CD4-positive, alpha-beta T cell treated with Interferon alpha-2 for 1 hour (primary cell): ENCODE results near the gene STAT2.
"Not testable (repeated sequence)": the region's sequence is repeated elsewhere in the genome, so short reads cannot be mapped to it uniquely, and the experiment has no call there.

Source experiments
- DNase-seq, 2 donors: peaks; one replicate each; pipeline ENCODE4 v3.0.0-alpha.2; 2020 to 2022

Gene STAT2

DNA sequence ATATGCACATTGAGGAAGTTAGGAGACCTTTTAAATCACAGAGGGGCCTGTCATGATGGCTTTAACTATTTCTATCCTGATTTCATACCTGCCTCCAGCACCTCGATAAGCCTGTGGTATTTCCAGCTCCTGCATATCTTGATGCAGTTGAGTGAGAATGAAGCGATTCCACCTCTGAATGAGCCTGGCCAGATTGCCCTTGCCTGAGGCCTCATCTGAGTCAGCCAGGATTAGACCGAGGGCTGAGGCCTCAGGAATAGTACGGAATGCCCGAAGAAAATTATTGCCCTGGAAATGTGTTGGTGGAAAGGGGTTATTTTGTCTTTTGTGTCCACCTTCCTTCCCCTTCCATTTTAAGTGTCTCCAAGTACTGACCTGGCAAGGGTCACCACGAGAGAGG lies 35.7 kb downstream of the STAT2 start:
- DNase-seq = no peak

- DNase-seq = not testable (repeated sequence)
Observed at GRCh38 chr12:56321610-56322009, 38.3 kb downstream of the STAT2 start.

GRCh38 chr12:56321027-56321426 lies 38.9 kb downstream of the STAT2 start:
- DNase-seq = peak in 1 of 2 donors; percentile 56

- no peak for DNase-seq
Observed at GRCh38 chr12:56317675-56318074, 42.2 kb downstream of the STAT2 start.

DNA sequence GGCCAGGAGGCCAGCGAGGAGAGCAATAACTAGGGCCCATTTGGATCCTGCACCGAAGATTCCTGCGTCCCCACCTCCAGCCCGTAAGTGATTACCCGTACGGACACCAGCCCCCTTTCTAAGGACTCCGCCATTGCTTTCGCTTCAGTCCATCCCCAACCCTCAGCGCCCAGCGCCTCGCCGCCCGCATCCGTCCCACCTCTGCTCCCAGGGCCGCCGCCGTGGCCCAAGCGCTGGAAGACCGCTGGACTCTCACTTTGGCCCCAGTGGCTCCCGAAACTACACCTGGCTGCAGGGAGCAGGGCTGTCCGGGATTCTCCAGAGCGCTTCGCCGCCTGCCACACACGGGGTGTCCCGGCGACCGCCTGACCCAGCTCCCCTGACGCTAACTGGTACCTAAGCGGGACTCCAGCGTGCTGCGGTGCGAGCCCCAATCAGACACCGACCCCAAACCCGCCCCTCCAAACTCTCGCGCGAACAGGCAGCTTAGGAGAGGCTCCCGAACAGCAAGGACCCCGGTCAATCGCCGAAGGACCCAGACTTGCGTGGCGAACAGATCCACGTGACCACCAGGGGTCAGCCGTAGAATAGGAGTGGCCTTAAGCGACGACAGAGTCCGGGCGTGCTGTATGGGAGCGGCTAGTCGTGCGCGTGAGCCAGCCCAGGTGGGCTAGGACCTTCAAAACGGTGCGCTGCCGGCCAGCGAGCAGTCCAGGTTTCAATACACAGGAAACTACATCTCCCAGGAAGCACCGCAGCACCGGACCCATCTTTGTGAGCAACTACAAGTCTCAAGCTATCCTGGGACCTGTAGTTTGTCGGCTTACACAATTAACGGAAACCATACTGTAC lies 44.1 kb downstream of the STAT2 start, which contains the start of gene CNPY2:
TSS of gene CNPY2 (minus strand) at position 367 of the 852 bp plus-strand sequence. CDS start 771 bp downstream, outside the sequence.
- DNase-seq = peak; percentile 96

- peak in 1 of 2 donors; percentile 18 for DNase-seq
Observed at GRCh38 chr12:56315249-56315621, 44.7 kb downstream of the STAT2 start.

DNA sequence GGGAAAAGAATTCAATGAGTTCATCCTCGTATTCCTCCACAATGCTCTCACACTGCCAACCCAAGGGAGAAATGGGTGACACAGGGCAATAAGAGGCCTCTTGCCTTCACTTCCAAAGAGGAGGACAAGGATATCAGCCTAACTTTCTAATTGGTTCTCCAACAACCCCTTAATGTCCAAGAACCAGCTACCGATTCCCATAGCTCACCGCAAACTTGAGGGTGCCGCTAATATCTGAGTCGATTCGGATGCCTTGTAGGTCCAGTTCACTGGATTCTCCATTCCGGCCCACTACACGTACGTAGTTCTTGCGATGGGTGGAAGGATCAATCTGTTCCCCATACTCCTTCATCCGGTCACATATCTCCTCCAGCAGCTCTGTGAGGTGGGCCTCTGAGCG lies 48.9 kb downstream of the STAT2 start:
- no peak for DNase-seq

DNA sequence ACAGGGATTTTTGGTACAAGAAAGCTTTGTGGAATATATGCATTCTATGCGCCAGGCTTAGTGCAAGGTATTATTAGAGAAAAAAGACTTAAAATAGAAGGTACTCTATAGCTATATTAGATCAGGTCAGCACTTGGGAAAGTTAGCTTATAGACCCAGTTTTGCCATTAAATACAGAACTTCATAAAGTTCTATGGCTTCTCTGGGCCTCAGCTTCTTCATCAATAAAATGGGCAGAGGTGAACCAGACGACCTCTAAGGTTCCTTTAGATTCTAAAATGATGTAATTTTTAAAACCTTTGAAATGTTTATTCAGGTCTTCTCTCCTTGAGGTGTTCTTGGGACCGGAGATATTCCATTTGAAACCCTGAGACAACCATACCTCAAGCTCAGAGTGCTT lies 51.2 kb downstream of the STAT2 start:
- no peak for DNase-seq

GRCh38 chr12:56307221-56307965 lies 52.5 kb downstream of the STAT2 start:
- no peak for DNase-seq

- no peak for DNase-seq
Observed at GRCh38 chr12:56304872-56305590, 54.9 kb downstream of the STAT2 start.

DNA sequence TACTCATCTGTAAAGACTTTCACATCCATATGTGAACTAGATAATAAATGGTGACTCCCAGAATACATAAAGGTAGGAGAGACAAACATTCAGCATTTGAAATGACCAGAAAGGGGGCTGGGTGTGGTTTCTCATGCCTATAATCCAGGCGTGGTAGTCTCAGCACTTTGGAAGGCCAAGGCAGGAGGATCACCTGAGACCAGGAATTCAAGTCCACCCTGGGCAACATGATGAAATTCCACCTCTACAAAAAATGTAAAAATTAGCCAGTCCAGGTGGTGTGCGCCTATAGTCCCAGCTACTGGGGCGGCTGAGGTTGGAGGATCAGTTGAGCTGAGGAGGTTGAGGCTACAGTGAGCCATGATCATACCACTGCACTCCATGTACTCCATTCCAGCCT lies 55.6 kb downstream of the STAT2 start:
- DNase-seq = no peak

DNA sequence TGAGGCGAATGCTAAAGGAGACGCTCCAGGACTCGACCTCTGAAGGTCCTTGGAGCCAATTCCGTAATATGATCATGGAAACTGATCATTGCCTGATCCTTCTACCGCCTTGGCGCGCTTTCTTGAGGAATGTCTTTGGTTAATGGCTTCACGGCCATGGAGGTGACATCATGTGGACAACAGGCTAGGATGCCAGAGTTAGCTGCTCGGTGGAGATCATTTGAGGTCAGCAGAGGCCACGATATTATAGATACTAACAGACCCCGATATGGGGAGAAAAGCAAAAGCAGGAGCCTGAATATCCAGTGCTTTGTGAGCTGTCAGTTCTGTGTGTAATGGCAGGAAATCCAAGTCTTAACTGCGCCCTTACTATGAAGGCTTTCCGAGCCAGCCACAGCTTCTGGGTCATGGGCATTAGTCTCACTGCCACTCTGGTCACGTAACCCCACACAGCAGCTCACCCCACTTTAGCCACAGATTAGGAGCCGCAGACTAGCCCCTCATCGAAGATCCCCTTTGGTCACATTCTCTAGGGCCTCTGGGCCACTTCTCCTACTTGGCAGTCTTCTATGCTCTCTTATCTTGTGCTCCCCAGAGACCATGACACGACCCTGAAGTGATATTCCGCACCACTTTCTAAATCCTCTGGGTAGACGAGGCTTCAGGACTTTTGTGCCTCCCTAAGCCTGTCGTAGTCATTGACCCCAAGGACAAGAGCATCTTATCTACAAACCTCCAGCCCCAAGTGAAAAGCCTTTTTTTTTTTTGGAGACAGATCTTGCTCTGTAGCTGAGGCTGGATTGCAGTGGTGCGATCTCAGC lies 59.1 kb downstream of the STAT2 start:
- DNase-seq = no peak

GRCh38 chr12:56299853-56300643 lies 59.9 kb downstream of the STAT2 start, which contains the start of gene CS:
CS (minus strand) TSS chr12:56300330; CDS start chr12:56300201, 129 bp downstream.
- peak; percentile 99 for DNase-seq

GRCh38 chr12:56299308-56299852 lies 60.5 kb downstream of the STAT2 start:
- DNase-seq = peak in 1 of 2 donors; percentile 53

DNA sequence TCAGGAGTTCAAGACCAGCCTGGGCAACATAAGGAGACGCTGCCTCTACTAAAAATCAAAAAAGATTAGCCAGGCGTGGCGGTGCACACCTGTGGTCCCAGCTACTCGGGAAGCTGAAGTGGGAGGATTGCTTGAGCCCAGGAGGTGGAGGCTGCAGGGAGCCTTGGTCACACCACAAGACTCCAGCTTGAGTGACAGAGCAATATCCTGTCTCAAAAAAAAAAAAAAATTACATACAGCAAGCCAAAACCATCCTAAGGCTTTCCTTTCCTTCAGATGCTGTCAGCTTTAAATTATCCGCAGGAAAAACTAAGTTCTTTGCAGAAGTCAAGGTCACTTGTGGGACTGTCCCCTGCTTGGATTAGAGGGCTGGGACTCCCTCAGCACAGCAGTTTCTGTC lies 61.1 kb downstream of the STAT2 start:
- no peak for DNase-seq

- DNase-seq = no peak
Observed at GRCh38 chr12:56297400-56297799, 62.5 kb downstream of the STAT2 start.

DNA sequence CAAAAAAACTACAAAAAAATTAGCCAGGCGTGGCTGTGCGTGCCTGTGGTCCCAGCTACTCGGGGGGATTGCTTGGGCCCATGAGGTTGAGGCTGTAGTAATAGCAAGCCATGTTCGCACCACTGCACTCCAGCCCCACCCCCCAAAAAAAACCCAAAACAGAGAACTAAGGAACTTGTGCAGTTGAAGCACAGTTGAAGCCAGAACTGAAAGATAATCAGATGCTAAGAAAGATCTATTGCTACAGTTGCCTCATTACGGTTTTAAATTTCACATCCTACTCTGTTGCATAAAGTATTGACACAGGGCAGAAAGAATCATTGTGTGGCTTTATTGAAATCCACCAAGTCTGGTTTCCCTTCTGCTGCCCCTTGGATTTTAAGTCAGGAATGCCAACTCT lies 63.6 kb downstream of the STAT2 start:
- DNase-seq = no peak

DNA sequence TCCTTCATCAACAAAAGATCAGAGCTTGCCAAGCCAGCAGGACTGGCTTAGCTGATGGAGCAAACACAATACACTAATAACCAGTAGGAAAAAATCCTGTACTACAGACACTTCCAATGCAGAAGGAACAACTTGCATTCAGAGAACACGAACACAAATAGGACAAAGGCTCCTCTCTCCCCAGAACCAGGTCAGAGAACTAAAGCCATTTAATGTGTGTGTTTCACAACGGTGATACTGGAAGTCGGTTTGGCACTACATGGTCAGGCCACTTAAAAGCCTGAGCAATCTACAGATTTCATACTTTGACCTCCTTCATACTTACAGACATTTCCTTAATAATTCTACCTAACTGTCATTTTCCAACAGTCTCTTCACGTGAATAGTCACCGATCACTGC lies 66.1 kb downstream of the STAT2 start:
- no peak for DNase-seq
